OCI-LY1 (cell line): Measurements from ENCODE around the gene AIFM3.

Experiments used
- H2AFZ ChIP-seq: fragments of 200-600 bp; sonication (generic), shearing (Covaris generic); 2 replicates; pipeline ENCODE4 v1.6.0; 2014; ENCODE audit warnings: antibody characterized with exemption, mild to moderate bottlenecking, low read length
- H3F3A ChIP-seq: fragments of 200-600 bp; sonication (generic), shearing (Covaris generic); 2 replicates; pipeline ENCODE4 v1.6.0; 2014; ENCODE audit warnings: mild to moderate bottlenecking, antibody characterized with exemption, low read length, moderate library complexity; ENCODE audit not compliant: insufficient read depth
- H3K27ac ChIP-seq: fragments of 200-600 bp; sonication (generic); 2 replicates; pipeline ENCODE4 v1.5.1; 2014; ENCODE audit warnings: low read length, mixed run types, mild to moderate bottlenecking, low read depth; ENCODE audit not compliant: poor library complexity, severe bottlenecking
- H3K27me3 ChIP-seq: fragments of 200-600 bp; sonication (generic); 2 replicates; pipeline ENCODE4 v1.6.0; 2014; ENCODE audit warnings: antibody characterized with exemption, mild to moderate bottlenecking, low read length, moderate library complexity; ENCODE audit not compliant: insufficient read depth
- H3K36me3 ChIP-seq: fragments of 200-600 bp; sonication (generic); 2 replicates; pipeline ENCODE4 v1.6.1; 2014; ENCODE audit warnings: mild to moderate bottlenecking, antibody characterized with exemption, low read length, moderate library complexity, mixed read lengths; ENCODE audit not compliant: insufficient read depth
- H3K4me1 ChIP-seq: fragments of 200-600 bp; sonication (generic); 2 replicates; pipeline ENCODE4 v1.5.1; 2014; ENCODE audit warnings: mild to moderate bottlenecking, low read length, moderate library complexity; ENCODE audit not compliant: insufficient read depth, severe bottlenecking
- H3K4me2 ChIP-seq: fragments of 200-600 bp; sonication (generic), shearing (Covaris generic); 2 replicates; pipeline ENCODE4 v1.6.1; 2014; ENCODE audit warnings: low read length
- H3K4me3 ChIP-seq: fragments of 200-600 bp; sonication (generic); 2 replicates; pipeline ENCODE4 v1.5.1; 2014; ENCODE audit warnings: low read length, low read depth, mild to moderate bottlenecking, mixed read lengths; ENCODE audit not compliant: poor library complexity, severe bottlenecking
- H3K79me2 ChIP-seq: fragments of 200-600 bp; shearing (Covaris generic); 2 replicates; pipeline ENCODE4 v1.6.1; 2016; ENCODE audit warnings: mixed run types, low read length, mixed read lengths; ENCODE audit not compliant: insufficient read depth
- H3K9ac ChIP-seq: fragments of 200-600 bp; sonication (generic), shearing (Covaris generic); 2 replicates; pipeline ENCODE4 v1.6.1; 2014; ENCODE audit warnings: mild to moderate bottlenecking, low read length, mixed read lengths
- H3K9me2 ChIP-seq: fragments of 200-600 bp; sonication (generic), shearing (Covaris generic); 2 replicates; pipeline ENCODE4 v1.6.1; 2014; ENCODE audit warnings: low read depth, mild to moderate bottlenecking, low read length, mixed read lengths
- H3K9me3 ChIP-seq: fragments of 200-600 bp; shearing (Covaris generic); 2 replicates; pipeline ENCODE4 v1.6.1; 2014; ENCODE audit warnings: low read length, mixed read lengths
- H4K20me1 ChIP-seq: fragments of 200-600 bp; sonication (generic), shearing (Covaris generic); 2 replicates; pipeline ENCODE4 v1.6.0; 2016; ENCODE audit warnings: mild to moderate bottlenecking, low read length; ENCODE audit not compliant: insufficient read depth
- CTCF ChIP-seq: fragments of 200-600 bp; sonication (generic), shearing (Covaris generic); IDR thresholded peaks from 2 replicates; pipeline ENCODE4 v1.5.1; 2017; ENCODE audit warnings: mild to moderate bottlenecking, antibody characterized with exemption, low read length, moderate library complexity, mixed read lengths
- EZH2 ChIP-seq: fragments of 200-600 bp; sonication (generic), shearing (Covaris generic); IDR thresholded peaks from 2 replicates; pipeline ENCODE4 v1.8.0; 2017; ENCODE audit warnings: borderline replicate concordance, mixed run types, mild to moderate bottlenecking, antibody characterized with exemption, low read length, moderate library complexity, mixed read lengths

Gene AIFM3

GRCh38 chr22:20994128-20994901 is 27.3 kb downstream of the AIFM3 start:
- Histone ChIP-seq H4K20me1 (no peaks in the 10 kb centered on the region), H3K4me2 (no peak overlapping the region), H3K9me3 (no peaks in the 10 kb centered on the region), H3K4me1 (peaks cover 2% of the 10 kb centered on the region), H2AFZ (no peak overlapping the region), H3K27ac (no peak overlapping the region), H3K79me2 (no peaks in the 10 kb centered on the region), H3K27me3 (no peaks in the 10 kb centered on the region), H3F3A (no peaks in the 10 kb centered on the region), H3K9me2 (no peaks in the 10 kb centered on the region), H3K4me3 (no peak overlapping the region), H3K9ac (no peak overlapping the region), H3K36me3 (peaks cover 31% of the 10 kb centered on the region; the same call in 1 of the 2 replicates)
- TF ChIP-seq CTCF (no peak), EZH2 (no peak)

GRCh38 chr22:20994902-20995241 is 27.8 kb downstream of the AIFM3 start:
- no peak overlapping the region for H3K4me3 ChIP-seq
- TF ChIP-seq CTCF (no peak), EZH2 (no peak)
- no peak overlapping the region for H3K27ac ChIP-seq
- H3K4me1 ChIP-seq, result peaks cover 8% of the 10 kb centered on the region
- H3K9ac ChIP-seq, result no peak overlapping the region
- no peaks in the 10 kb centered on the region for H3K9me3 ChIP-seq
- no peaks in the 10 kb centered on the region for H3K9me2 ChIP-seq
- no peak overlapping the region for H3K4me2 ChIP-seq
- no peaks in the 10 kb centered on the region for H3K27me3 ChIP-seq
- no peaks in the 10 kb centered on the region for H4K20me1 ChIP-seq
- H2AFZ ChIP-seq, result no peak overlapping the region
- no peaks in the 10 kb centered on the region for H3K79me2 ChIP-seq
- no peaks in the 10 kb centered on the region for H3F3A ChIP-seq
- peaks cover 35% of the 10 kb centered on the region; the same call in 1 of the 2 replicates for H3K36me3 ChIP-seq

- no peaks in the 10 kb centered on the region for H3K27me3 ChIP-seq
- H3K4me3 ChIP-seq, result no peak overlapping the region
- no peaks in the 10 kb centered on the region for H3F3A ChIP-seq
- H3K9ac ChIP-seq, result no peak overlapping the region
- H4K20me1 ChIP-seq, result no peaks in the 10 kb centered on the region
- no peak overlapping the region for H3K4me2 ChIP-seq
- H3K4me1 ChIP-seq, result peaks cover 14% of the 10 kb centered on the region
- TF ChIP-seq EZH2 (no peak), CTCF (no peak)
- H3K36me3 ChIP-seq, result peaks cover 39% of the 10 kb centered on the region; the same call in 1 of the 2 replicates
- no peaks in the 10 kb centered on the region for H3K9me2 ChIP-seq
- no peak overlapping the region for H3K27ac ChIP-seq
- H3K9me3 ChIP-seq, result no peaks in the 10 kb centered on the region
- H2AFZ ChIP-seq, result no peak overlapping the region
- no peaks in the 10 kb centered on the region for H3K79me2 ChIP-seq
These were observed 28.4 kb downstream of the AIFM3 start for GRCh38 chr22:20995329-20996030.
